Psoas muscle (tissue), 8 donors: Measurements from ENCODE around the gene SLC8A3. TPM values are rescaled to one million over a fixed set of nuclear protein-coding genes. Genes with fewer than 3 reads are reported as not detected.
A peak's percentile ranks its signal among the peaks of the same experiment; 100 is the strongest.
"Not testable (repeated sequence)": the region's sequence is repeated elsewhere in the genome, so short reads cannot be mapped to it uniquely, and the experiment has no call there.

Experiments used
- ATAC-seq, 4 donors: fragments of 200-7000 bp; cut with Tn5 transposase; one replicate each; pipeline ENCODE4 v1.9.1; 2020; ENCODE audit warnings: moderate library complexity in 3 of 4, mild to moderate bottlenecking in 2 of 4
- DNase-seq, 2 donors: peaks; one replicate each; pipeline ENCODE4 v3.0.0-alpha.2; 2020
- H3K27ac ChIP-seq: fragments of 200-600 bp; one replicate; pipeline ENCODE4 v1.8.0; 2022
- H3K27me3 ChIP-seq, 3 donors: fragments of 200-600 bp in 1 of 3; one replicate each; pipeline versions ENCODE4 v1.6.1 to v1.8.0; 2013 to 2022; ENCODE audit warnings: low read length in 2 of 3, mild to moderate bottlenecking in 2 of 3, moderate library complexity in 1 of 3; ENCODE audit not compliant: insufficient read depth in 3 of 3
- H3K36me3 ChIP-seq, 2 donors: fragments of 200-600 bp in 1 of 2; one replicate each; pipeline versions ENCODE4 v1.6.1 to v1.8.0; 2013 to 2022; ENCODE audit warnings: low read depth in 1 of 2, mild to moderate bottlenecking in 1 of 2, moderate library complexity in 1 of 2; ENCODE audit not compliant: insufficient read depth in 1 of 2
- H3K4me1 ChIP-seq: fragments of 200-600 bp; one replicate; pipeline ENCODE4 v1.8.0; 2022
- H3K4me3 ChIP-seq: fragments of 200-600 bp; one replicate; pipeline ENCODE4 v1.8.0; 2022; ENCODE audit warnings: mild to moderate bottlenecking
- H3K9me3 ChIP-seq: fragments of 200-600 bp; one replicate; pipeline ENCODE4 v1.8.0; 2022
- WGBS, 3 donors: extraction: QIAGEN DNeasy Blood & Tissue Kit; methylation state at CpG; one replicate each; pipeline versions ENCODE4 v1.1.6 to v1.1.7; 2013; 5-methylcytosine and 5-hydroxymethylcytosine counted together
- intact Hi-C, 2 donors: fragments of 100-400 bp; cut with DNase I; formaldehyde crosslinking; loops; one replicate each; pipeline versions ENCODE4 v1.11.0 to v1.14.2; 2022
- long read RNA-seq, 2 donors: library from polyadenylated mRNA; unstranded; transcript quantifications; one replicate each; pipeline ENCODE4 v2.0.0, GENCODE V29; 2021
- polyA plus RNA-seq, 3 donors: library from polyadenylated mRNA; stranded (reverse); fragments of 200-250 nt; gene quantifications; one replicate each; pipeline ENCODE4 v1.2.3, GENCODE V29; 2013
- total RNA-seq, 4 donors: library from RNA; stranded (reverse); fragmentation: NEBNext Ultra II Directional in 2 of 4; extraction: Animal tissue kit (Norgen Biotek cat#: 25700) in 2 of 4; gene quantifications; one replicate each; pipeline versions ENCODE4 v1.2.1 to v1.2.4, GENCODE V29; 2021 to 2023
- TF ChIP-seq, protein P1 (sequence below): fragments of 200-600 bp; IDR thresholded peaks from one replicate; pipeline ENCODE4 v1.8.0; 2022; ENCODE audit warnings: antibody characterized with exemption
- donor health status: healthy with polysubstance abuse.
- donor health status: DM: no; HTN: no; CAD: no; lungs with moderate emphysema.
- donor health status: Bipolar disorder and iron deficiency.
- donor health status: healthy.
- donor health status: DM: yes; HTN: yes; CAD: no.
- donor health status: DM: no; HTN: no; CAD: no.
- donor health status: DM: no; HTN: no; CAD: no.
- donor health status: DM: yes; HTN: yes; CAD: no.

The SLC8A3 gene, protein sequence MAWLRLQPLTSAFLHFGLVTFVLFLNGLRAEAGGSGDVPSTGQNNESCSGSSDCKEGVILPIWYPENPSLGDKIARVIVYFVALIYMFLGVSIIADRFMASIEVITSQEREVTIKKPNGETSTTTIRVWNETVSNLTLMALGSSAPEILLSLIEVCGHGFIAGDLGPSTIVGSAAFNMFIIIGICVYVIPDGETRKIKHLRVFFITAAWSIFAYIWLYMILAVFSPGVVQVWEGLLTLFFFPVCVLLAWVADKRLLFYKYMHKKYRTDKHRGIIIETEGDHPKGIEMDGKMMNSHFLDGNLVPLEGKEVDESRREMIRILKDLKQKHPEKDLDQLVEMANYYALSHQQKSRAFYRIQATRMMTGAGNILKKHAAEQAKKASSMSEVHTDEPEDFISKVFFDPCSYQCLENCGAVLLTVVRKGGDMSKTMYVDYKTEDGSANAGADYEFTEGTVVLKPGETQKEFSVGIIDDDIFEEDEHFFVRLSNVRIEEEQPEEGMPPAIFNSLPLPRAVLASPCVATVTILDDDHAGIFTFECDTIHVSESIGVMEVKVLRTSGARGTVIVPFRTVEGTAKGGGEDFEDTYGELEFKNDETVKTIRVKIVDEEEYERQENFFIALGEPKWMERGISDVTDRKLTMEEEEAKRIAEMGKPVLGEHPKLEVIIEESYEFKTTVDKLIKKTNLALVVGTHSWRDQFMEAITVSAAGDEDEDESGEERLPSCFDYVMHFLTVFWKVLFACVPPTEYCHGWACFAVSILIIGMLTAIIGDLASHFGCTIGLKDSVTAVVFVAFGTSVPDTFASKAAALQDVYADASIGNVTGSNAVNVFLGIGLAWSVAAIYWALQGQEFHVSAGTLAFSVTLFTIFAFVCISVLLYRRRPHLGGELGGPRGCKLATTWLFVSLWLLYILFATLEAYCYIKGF
- total RNA-seq: 10 to 100 TPM; 18.0 to 53.6 (median 26.8) TPM
- 10 to 100 TPM; 10.8 to 20.8 (median 12.8) TPM for polyA plus RNA-seq
- long read RNA-seq, donor 1, full-length matches to known transcripts: 9 of 38 reads
- long read RNA-seq, donor 1, partial matches to known transcripts: 9 of 38 reads
- long read RNA-seq, donor 1, other reads (novel, unspliced or antisense): 20 of 38 reads
- long read RNA-seq, donor 2, full-length matches to known transcripts: 6 of 46 reads
- long read RNA-seq, donor 2, partial matches to known transcripts: 13 of 46 reads
- long read RNA-seq, donor 2, other reads (novel, unspliced or antisense): 27 of 46 reads

- H3K27me3 ChIP-seq: no peaks in the 10 kb centered on the region
- WGBS, 3 donors: 0 to 1% (median 0%) methylated on average over 65 to 83 of the region's 83 CpGs
Observed at GRCh38 chr14:70188659-70189455, at the start of gene SLC8A3. TSS of gene SLC8A3 (minus strand) at chr14:70188951. CDS start at chr14:70168422, 20,529 bp downstream.

DNA sequence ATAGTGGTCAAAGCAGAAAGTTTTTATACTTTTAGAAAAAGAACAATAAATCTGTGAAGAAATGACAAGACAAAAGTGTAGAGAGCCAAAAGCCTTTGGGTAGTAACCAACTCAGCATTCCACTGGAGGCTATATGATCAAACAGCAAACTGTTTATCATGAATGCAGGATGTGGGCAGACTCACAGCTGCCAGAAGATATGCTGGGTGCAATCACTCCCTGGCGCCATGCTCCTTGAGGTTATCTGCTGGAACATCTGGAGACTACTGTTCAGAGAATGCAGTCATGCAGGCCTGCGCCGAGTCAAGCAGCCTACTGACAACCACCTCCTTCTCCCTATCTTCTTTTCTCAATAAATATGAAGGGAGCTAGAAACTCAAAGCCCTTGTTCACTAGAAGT lies 49.0 kb upstream of the SLC8A3 start:
- 81 to 85% (median 84%) methylated on average over 3 of the region's 3 CpGs for WGBS, 3 donors
- DNase-seq: no peak
- Histone ChIP-seq H3K27me3 (peaks cover 0 to 5% (median 2%) of the 10 kb centered on the region in 3 donors), H3K27ac (no peak overlapping the region), H3K4me1 (no peaks in the 10 kb centered on the region), H3K4me3 (no peak overlapping the region), H3K36me3 (no peaks in the 10 kb centered on the region), H3K9me3 (no peaks in the 10 kb centered on the region)
- TF ChIP-seq, protein P1, sequence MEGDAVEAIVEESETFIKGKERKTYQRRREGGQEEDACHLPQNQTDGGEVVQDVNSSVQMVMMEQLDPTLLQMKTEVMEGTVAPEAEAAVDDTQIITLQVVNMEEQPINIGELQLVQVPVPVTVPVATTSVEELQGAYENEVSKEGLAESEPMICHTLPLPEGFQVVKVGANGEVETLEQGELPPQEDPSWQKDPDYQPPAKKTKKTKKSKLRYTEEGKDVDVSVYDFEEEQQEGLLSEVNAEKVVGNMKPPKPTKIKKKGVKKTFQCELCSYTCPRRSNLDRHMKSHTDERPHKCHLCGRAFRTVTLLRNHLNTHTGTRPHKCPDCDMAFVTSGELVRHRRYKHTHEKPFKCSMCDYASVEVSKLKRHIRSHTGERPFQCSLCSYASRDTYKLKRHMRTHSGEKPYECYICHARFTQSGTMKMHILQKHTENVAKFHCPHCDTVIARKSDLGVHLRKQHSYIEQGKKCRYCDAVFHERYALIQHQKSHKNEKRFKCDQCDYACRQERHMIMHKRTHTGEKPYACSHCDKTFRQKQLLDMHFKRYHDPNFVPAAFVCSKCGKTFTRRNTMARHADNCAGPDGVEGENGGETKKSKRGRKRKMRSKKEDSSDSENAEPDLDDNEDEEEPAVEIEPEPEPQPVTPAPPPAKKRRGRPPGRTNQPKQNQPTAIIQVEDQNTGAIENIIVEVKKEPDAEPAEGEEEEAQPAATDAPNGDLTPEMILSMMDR: no peak
- intact Hi-C loops: no loop called here
- ATAC-seq: no peak

More at GRCh38 chr14:70188659-70189455, at the start of gene SLC8A3:
- Histone ChIP-seq H3K9me3 (no peaks in the 10 kb centered on the region), H3K27ac (peak within 1 kb of the TSS; percentile 98), H3K4me1 (peaks cover 47% of the 10 kb centered on the region), H3K4me3 (peak within 1 kb of the TSS; percentile 91), H3K36me3 (no peaks in the 10 kb centered on the region)
- intact Hi-C loops: loop anchor here (2.0 to 5.0 kb wide), 2 partner anchors 37 to 422 kb away; partner anchors contain the start of gene SRSF5 (in 1 of the 2)
- ATAC-seq (peak; percentile 68 to 71 (median 70)), DNase-seq (peak; percentile 59 to 86)
- TF ChIP-seq, protein P1: no peak

- Histone ChIP-seq H3K4me3 (no peak overlapping the region), H3K27me3 (peaks cover 0 to 5% (median 2%) of the 10 kb centered on the region in 3 donors), H3K9me3 (no peaks in the 10 kb centered on the region), H3K4me1 (no peaks in the 10 kb centered on the region), H3K36me3 (no peaks in the 10 kb centered on the region), H3K27ac (no peak overlapping the region)
- TF ChIP-seq, protein P1: no peak
- DNase-seq: no peak
- no peak for ATAC-seq
- intact Hi-C loops: no loop called here
- 86 to 92% (median 90%) methylated on average over 43 to 61 of the region's 61 CpGs for WGBS, 3 donors
Observed at GRCh38 chr14:70234066-70234950, 45.6 kb upstream of the SLC8A3 start.

GRCh38 chr14:70231756-70232544 lies 43.2 kb upstream of the SLC8A3 start:
- ATAC-seq, H3K4me1 ChIP-seq, H3K9me3 ChIP-seq, intact Hi-C loops, H3K36me3 ChIP-seq, H3K27me3 ChIP-seq, H3K27ac ChIP-seq, H3K4me3 ChIP-seq, DNase-seq: not testable (repeated sequence)
- WGBS, 3 donors: 87 to 92% (median 88%) methylated on average over 14 of the region's 14 CpGs

DNA sequence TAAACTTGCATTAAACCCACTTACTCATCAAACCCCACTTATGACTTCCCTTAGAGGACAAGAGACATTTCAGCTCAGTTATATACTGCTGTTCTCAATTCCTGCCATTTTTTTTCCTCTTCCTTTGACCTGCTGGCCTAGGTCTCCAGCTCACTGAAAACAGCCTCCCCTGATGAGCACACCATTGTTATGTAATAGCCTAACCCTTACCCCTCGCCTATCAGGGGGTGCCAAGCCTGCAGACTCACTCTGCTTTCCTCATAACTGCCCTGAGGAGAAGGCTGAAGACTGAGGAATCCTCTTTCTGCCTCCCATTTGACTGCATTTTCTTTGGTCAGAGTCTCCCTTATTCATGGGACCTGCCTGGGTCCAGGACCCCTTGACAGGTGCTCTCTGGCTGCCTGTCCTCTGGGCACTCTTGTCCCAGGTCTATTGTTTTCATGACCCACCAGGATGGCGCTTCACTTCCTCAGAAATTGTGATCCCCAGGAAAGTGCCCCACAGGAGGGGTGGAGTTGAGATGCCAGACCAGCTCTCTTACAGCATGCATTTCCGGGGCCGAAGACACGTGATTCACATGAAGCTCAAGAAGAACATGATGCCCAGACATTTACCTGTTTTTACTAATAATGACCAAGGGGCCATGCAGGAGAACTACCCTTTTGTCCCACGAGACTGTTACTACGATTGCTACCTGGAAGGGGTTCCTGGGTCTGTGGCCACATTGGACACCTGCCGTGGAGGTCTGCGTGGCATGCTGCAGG lies 41.3 kb upstream of the SLC8A3 start:
- intact Hi-C loops, H3K9me3 ChIP-seq, ATAC-seq: not testable (repeated sequence)

More for the DNA sequence above, 41.3 kb upstream of the SLC8A3 start:
- H3K4me3 ChIP-seq, H3K4me1 ChIP-seq, DNase-seq, H3K27me3 ChIP-seq, H3K36me3 ChIP-seq, H3K27ac ChIP-seq: not testable (repeated sequence)
- WGBS, 3 donors: 83 to 87% (median 84%) methylated on average over 8 to 9 of the region's 9 CpGs
